ENCODE measurements around the gene APC2.

APC2 gene

DNA sequence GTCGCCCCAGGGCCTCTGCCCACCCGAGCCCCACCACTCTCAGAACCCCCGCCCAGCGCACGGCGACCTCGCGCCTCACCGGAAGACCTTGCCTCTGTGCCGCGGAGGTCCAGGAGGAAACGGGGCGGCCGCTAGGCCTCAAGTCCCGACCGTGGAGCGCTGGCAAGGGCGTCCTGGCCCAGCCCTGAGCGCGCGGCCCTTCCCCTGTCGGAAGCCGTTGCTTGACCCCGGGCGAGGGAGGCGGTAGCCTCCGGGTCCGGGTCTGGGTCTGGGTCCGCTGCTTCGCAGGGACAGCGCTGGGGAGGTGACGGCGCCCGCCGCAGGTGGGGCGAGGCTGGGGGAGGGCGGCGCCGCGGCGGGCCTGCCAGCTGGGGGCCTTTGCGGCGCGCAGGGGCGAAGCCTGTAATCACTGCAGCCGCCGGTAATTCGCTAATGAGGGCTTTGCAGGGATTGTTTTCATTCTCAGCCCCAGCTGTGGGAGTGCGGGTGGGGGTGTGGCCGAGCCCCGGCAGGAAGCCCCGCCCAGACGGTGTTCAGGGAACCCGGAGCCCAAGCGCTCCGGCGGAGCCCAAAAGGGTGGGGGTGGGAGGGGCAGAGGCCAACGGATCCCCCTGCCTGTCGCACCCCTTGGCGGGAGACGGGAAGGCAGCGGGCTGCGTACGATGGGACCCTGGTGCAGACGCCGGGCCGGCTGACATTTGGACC lies 20.5 kb downstream of the APC2 start:
- no peak overlapping the region for H3K27ac Mint-ChIP-seq
- peaks cover 7% of the 10 kb centered on the region for H3K4me1 Mint-ChIP-seq
- H3K4me3 Mint-ChIP-seq, result peak overlapping the region; percentile 60
- H3K27me3 Mint-ChIP-seq (ENCODE audit: low read depth, poor library complexity), result peaks cover 78% of the 10 kb centered on the region
- H3K36me3 Mint-ChIP-seq (ENCODE audit: low read depth), result no peaks in the 10 kb centered on the region
- H3K9me3 Mint-ChIP-seq, result no peaks in the 10 kb centered on the region
- peak; percentile 76 for DNase-seq
- TF ChIP-seq, protein P1, sequence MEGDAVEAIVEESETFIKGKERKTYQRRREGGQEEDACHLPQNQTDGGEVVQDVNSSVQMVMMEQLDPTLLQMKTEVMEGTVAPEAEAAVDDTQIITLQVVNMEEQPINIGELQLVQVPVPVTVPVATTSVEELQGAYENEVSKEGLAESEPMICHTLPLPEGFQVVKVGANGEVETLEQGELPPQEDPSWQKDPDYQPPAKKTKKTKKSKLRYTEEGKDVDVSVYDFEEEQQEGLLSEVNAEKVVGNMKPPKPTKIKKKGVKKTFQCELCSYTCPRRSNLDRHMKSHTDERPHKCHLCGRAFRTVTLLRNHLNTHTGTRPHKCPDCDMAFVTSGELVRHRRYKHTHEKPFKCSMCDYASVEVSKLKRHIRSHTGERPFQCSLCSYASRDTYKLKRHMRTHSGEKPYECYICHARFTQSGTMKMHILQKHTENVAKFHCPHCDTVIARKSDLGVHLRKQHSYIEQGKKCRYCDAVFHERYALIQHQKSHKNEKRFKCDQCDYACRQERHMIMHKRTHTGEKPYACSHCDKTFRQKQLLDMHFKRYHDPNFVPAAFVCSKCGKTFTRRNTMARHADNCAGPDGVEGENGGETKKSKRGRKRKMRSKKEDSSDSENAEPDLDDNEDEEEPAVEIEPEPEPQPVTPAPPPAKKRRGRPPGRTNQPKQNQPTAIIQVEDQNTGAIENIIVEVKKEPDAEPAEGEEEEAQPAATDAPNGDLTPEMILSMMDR (IDR thresholded peaks at IDR 0.05), result no peak

DNA sequence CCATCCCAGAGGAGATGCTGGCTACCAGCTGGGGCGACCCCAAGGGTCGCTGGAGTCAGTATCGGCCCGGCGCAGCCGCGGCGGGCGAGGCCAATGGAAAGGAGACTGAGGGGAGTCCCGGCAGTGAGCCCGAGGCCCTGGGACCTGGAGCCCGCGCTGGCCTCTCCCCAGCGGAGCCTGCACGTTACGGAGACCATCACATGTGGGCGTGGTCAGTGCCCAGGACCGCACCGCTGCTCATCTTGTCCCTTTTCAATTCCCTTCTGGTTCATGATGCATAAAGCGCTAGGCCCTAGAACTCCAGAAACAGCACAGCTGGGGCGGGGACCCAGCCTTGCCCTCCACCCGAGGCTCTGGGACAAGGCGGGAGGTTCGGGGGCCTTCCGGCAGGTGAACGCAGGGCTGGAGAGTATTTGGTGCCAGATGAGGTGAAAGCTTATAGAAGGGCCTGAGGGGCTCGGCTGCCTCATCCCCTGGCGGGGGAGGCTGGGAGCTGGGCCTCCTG lies 21.1 kb downstream of the APC2 start:
- peak; percentile 61 for DNase-seq
- H3K36me3 Mint-ChIP-seq (ENCODE audit: low read depth), result no peaks in the 10 kb centered on the region
- peak overlapping the region; percentile 58 for H3K4me3 Mint-ChIP-seq
- peaks cover 7% of the 10 kb centered on the region for H3K4me1 Mint-ChIP-seq
- peaks cover 74% of the 10 kb centered on the region for H3K27me3 Mint-ChIP-seq (ENCODE audit: low read depth, poor library complexity)
- no peak overlapping the region for H3K27ac Mint-ChIP-seq
- TF ChIP-seq, protein P1 (IDR thresholded peaks at IDR 0.05), result no peak
- no peaks in the 10 kb centered on the region for H3K9me3 Mint-ChIP-seq

DNA sequence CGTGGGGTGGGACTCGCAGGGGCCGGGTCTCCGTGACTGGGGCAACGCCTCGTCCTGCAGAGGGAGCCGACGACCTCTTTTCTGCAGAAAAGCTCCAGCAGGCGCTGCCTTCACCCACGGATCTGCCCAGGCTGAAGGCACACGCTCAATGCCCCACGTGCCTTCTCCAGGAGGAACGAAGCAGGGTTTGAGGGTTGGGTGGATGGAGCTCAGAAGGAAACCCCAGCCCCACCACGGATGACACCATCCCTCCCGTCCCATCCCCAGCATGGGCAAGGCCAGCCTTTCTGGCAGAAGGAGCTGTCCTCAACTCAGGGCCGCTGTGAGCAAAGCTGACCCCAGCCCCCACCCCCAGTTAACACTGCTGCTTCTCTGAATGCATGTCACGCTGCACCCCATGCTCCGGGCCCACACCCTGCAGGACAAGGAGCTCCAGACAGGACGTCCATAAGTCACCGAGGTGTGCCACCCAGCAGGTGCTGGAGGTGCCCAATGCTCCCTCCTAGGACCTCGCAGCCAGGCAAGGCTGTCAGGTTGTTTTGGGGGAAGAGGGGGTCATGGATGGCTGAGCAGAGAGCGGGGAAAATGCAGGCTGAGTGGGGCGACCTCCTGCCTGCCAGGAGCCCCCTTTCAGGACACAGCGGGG lies 21.7 kb downstream of the APC2 start:
- no peaks in the 10 kb centered on the region for H3K9me3 Mint-ChIP-seq
- no peak for DNase-seq
- H3K4me3 Mint-ChIP-seq, result no peak overlapping the region
- H3K27me3 Mint-ChIP-seq (ENCODE audit: low read depth, poor library complexity), result peaks cover 68% of the 10 kb centered on the region
- H3K4me1 Mint-ChIP-seq, result peaks cover 7% of the 10 kb centered on the region
- H3K36me3 Mint-ChIP-seq (ENCODE audit: low read depth), result no peaks in the 10 kb centered on the region
- TF ChIP-seq, protein P1 (IDR thresholded peaks at IDR 0.05), result no peak
- no peak overlapping the region for H3K27ac Mint-ChIP-seq

DNA sequence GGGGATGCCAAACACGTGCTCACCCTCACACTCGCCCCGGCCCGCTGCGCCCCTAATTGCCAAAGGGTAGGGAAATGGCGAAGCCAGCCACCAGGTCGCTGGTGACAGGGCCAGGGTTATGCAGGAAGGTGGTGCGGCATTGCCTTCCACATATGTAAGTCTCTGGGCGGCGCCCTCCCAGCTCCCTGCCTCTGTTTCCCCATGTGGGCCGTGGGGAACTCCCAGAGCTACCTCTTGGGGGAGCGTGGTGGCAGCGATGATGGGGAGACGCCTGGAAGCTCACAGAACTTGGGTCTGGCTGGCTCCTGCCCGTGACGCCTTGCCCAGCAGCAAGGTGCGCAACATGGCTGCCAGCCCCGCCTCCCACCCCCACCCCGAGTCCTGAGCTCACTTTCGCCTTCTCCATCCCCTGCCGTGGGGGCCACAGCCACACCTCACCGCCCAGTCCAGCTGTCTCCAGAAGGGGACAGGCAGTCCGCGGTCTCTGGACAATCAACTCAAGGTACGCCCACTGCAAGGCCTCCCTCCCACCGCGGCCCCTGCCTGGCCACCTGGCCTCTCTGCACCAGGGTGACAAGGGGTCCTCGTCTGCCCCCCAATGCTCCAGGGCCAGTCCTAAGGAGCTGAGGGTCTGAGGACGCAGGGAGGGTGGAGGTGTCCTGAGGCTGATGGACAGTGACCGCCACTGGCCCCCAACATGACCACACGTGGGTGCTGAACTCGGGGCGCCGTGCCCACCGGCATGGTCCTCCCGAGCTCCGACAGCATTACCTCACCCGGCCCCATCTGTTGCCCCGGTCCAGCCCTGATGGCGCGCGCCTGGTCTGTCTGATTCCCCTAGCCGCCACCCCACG lies 22.5 kb downstream of the APC2 start:
- DNase-seq, result no peak
- Mint-ChIP-seq H3K9me3 (no peaks in the 10 kb centered on the region), H3K27ac (no peak overlapping the region), H3K27me3 (ENCODE audit: low read depth, poor library complexity) (peaks cover 60% of the 10 kb centered on the region), H3K4me1 (peaks cover 10% of the 10 kb centered on the region), H3K36me3 (ENCODE audit: low read depth) (peaks cover 4% of the 10 kb centered on the region), H3K4me3 (no peak overlapping the region)
- TF ChIP-seq, protein P1 (IDR thresholded peaks at IDR 0.05), result no peak

DNA sequence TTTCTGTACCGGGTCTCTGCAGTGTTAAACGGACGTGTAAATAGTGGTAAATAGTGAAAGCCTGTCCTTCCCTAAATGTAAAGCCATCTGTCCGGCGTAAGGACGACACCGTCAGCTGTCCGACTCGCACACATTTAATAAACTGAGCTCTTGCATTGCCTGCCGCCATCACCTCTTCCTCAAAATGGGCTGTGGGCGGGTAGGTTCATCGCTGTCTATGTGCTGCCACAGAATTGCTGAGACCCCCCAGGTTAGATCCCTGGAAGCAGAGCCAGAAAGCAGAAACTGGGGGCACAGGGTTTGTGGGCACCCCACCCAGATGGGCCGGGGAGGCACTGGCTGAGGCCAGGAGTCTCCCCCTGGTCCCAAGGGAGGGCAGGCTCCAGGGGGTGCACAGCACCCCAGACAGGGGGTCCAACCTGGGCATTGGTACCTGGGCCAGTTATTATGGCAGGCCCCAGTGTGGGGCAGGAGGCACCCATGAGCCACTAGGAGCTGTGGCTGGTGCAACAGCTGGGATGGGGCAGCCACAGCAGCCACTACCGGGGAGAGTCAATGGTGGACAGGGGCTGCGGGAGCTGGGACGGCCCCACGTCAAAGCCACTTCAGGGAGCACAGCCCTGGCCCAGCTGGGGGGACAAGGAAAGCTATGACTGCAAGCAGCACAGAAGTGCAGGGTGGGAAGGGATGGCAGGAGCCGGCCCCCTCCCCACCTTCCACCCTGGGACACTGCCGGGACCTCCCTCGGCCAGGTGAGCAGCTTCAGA lies 23.3 kb downstream of the APC2 start:
- Mint-ChIP-seq H3K4me1 (peaks cover 17% of the 10 kb centered on the region), H3K9me3 (no peaks in the 10 kb centered on the region), H3K36me3 (ENCODE audit: low read depth) (peaks cover 5% of the 10 kb centered on the region), H3K27me3 (ENCODE audit: low read depth, poor library complexity) (peaks cover 53% of the 10 kb centered on the region), H3K4me3 (no peak overlapping the region), H3K27ac (no peak overlapping the region)
- no peak for DNase-seq
- TF ChIP-seq, protein P1 (IDR thresholded peaks at IDR 0.05), result no peak

Data from nephron progenitor cell (in vitro differentiated cells).